ENCODE measurements around the gene CREG2.

- TF ChIP-seq POLR2AphosphoS5 (IDR thresholded peaks at IDR 0.05; ENCODE audit: low read depth, low read length) (no peak), POLR2A (IDR thresholded peaks at IDR 0.05; ENCODE audit: low read depth, low read length) (no peak)
These were observed 26.2 kb downstream of the CREG2 start for GRCh38 chr2:101361121-101361520.

Measured in GM12892 (cell line).